HepG2 (cell line): Measurements from ENCODE around the gene POLR3K. TPM values are rescaled to one million over a fixed set of nuclear protein-coding genes. Genes with fewer than 3 reads are reported as not detected.

ENCODE experiments used
- ATAC-seq: fragments of 200-7000 bp; cut with Tn5 transposase; 3 replicates; pipeline ENCODE4 v1.9.1; 2020; ENCODE audit warnings: mild to moderate bottlenecking, moderate library complexity
- BruUV-seq: library from RNA; stranded (reverse); fragments of 400-500 nt; replicated peaks from 2 replicates; lab custom pipeline; 2021; lab: Mats Ljungman, UMichigan
- CTCF ChIA-PET: fragments of 300-600 bp; formaldehyde crosslinking; extraction: SDS; loops from one replicate; lab custom pipeline; 2021; ENCODE audit warnings: low total read pairs, inconsistent platforms, low intra/inter-chr PET ratio; lab: Yijun Ruan, JAX
- POLR2A ChIA-PET: fragments of 350-600 bp; sonication (Branson Sonifier 250); formaldehyde crosslinking; loops from one replicate; lab custom pipeline; 2020; ENCODE audit warnings: antibody characterized with exemption, inconsistent platforms; lab: Yijun Ruan, JAX
- DNase-seq: peaks from one replicate; pipeline ENCODE4 v3.0.0-alpha.2; 2015; ENCODE audit warnings: low spot score
- FAIRE-seq: peaks from 3 replicates; lab custom pipeline; 2011; peaks lifted over from hg19 to GRCh38; lab: Jason Lieb, UNC
- H2AFZ ChIP-seq: one replicate; pipeline ENCODE4 v1.6.1; 2011; ENCODE audit warnings: low read length, inconsistent platforms
- H3K27ac ChIP-seq: fragments of 300-600 bp; 3 replicates; pipeline ENCODE4 v1.8.0; 2011; ENCODE audit warnings: mixed run types, mild to moderate bottlenecking, mixed read lengths, low read length, inconsistent platforms; ENCODE audit not compliant: insufficient read depth; ENCODE audit errors: extremely low read length
- H3K27me3 ChIP-seq, 2 experiments: fragments of 200-600 bp in 1 of 2; 2 replicates in 1 of 2; 3 replicates in 1 of 2; pipeline versions ENCODE4 v1.6.0 to v1.8.0; 2011; ENCODE audit warnings: low read length in 2 of 2, mild to moderate bottlenecking in 2 of 2, moderate library complexity in 2 of 2, inconsistent platforms in 1 of 2; ENCODE audit not compliant: insufficient read depth in 2 of 2, control insufficient read depth in 1 of 2
- H3K36me3 ChIP-seq, 2 experiments: fragments of 200-600 bp in 1 of 2; replicated peaks in 1 of 2; 2 replicates in 1 of 2; 3 replicates in 1 of 2; pipeline versions ENCODE4 v1.5.1 to v1.8.0; 2011; ENCODE audit warnings: low read length in 2 of 2, inconsistent platforms in 1 of 2; ENCODE audit not compliant: insufficient read depth in 2 of 2, control insufficient read depth in 1 of 2
- H3K4me1 ChIP-seq: 2 replicates; pipeline ENCODE4 v1.5.1; 2012; ENCODE audit warnings: low read length, inconsistent platforms; ENCODE audit not compliant: insufficient read depth
- H3K4me2 ChIP-seq: 2 replicates; pipeline ENCODE4 v1.6.0; 2011; ENCODE audit warnings: low read depth, low read length, inconsistent platforms
- H3K4me3 ChIP-seq, 3 experiments: fragments of 200-600 bp in 1 of 3; sonication (generic), shearing (Covaris generic) in 1 of 3; replicated peaks in 1 of 3; 2 replicates each; pipeline ENCODE4 v1.5.1; 2011 to 2016; ENCODE audit warnings: low read length in 3 of 3, inconsistent platforms in 2 of 3, low read depth in 2 of 3, mild to moderate bottlenecking in 2 of 3, control low read depth in 1 of 3, mixed read lengths in 1 of 3; ENCODE audit not compliant: insufficient read depth in 1 of 3
- H3K79me2 ChIP-seq: one replicate; pipeline ENCODE4 v1.6.1; 2011; ENCODE audit warnings: low read length, inconsistent platforms; ENCODE audit not compliant: insufficient read depth
- H3K9ac ChIP-seq: 2 replicates; pipeline ENCODE4 v1.6.0; 2011; ENCODE audit warnings: mild to moderate bottlenecking, low read depth, low read length, inconsistent platforms; ENCODE audit not compliant: insufficient read depth
- H3K9me3 ChIP-seq: 2 replicates; pipeline ENCODE4 v1.5.1; 2012; ENCODE audit warnings: mild to moderate bottlenecking, low read length
- H4K20me1 ChIP-seq: 2 replicates; pipeline ENCODE4 v1.6.0; 2011; ENCODE audit warnings: inconsistent platforms, mild to moderate bottlenecking, low read length, moderate library complexity; ENCODE audit not compliant: insufficient read depth
- STAT6 ChIP-seq: sonication (generic); formaldehyde crosslinking; IDR thresholded peaks from 2 replicates; pipeline ENCODE4 v1.4.0; 2020; ENCODE audit warnings: missing genetic modification reagents, mild to moderate bottlenecking, borderline replicate concordance
- ZNF484 ChIP-seq: sonication (generic); formaldehyde crosslinking; IDR thresholded peaks from 2 replicates; pipeline ENCODE4 v1.5.1; 2020; ENCODE audit warnings: mild to moderate bottlenecking, low read depth, missing genetic modification reagents, borderline replicate concordance
- ZSCAN5A ChIP-seq: sonication (generic); formaldehyde crosslinking; IDR thresholded peaks from 2 replicates; pipeline ENCODE4 v1.8.0; 2022; ENCODE audit warnings: mild to moderate bottlenecking, missing genetic modification reagents, borderline replicate concordance
- WGBS: methylation state at CpG from one replicate; pipeline ENCODE4 v1.1.6; 2017; ENCODE audit warnings: low lambda C conversion rate; 5-methylcytosine and 5-hydroxymethylcytosine counted together
- in situ Hi-C: cut with HindIII; loops from 2 replicates; pipeline ENCODE4 v1.10.0; 2017; ENCODE audit warnings: low pct_unique_long_range_greater_than_20kb; ENCODE audit not compliant: extremely low pct_ligation_motif_present
- intact Hi-C: fragments of 100-400 bp; cut with micrococcal nuclease; formaldehyde crosslinking; loops from one replicate; pipeline ENCODE4 v1.10.0; 2022; ENCODE audit not compliant: unreplicated experiment
- polyA plus RNA-seq, 8 experiments: library from polyadenylated mRNA; depleted of rRNA in 3 of 8; stranded (reverse) in 7 of 8; unstranded in 1 of 8; fragments of >200 nt; fragmentation: Illumina TruSeq in 4 of 8; extraction: Trizol in 4 of 8; gene quantifications; 2 replicates each; pipeline versions ENCODE4 v1.2.1 to v1.2.3, GENCODE V29; 2011 to 2016; ENCODE audit warnings: low read depth in 4 of 8, missing spikeins in 1 of 8, mixed read lengths in 1 of 8; ENCODE audit not compliant: insufficient read depth in 1 of 8
- total RNA-seq, 5 experiments: library from RNA; depleted of rRNA; stranded (reverse); fragments of >200 nt; fragmentation: Illumina TruSeq; extraction: Trizol; gene quantifications; 2 replicates each; pipeline ENCODE4 v1.2.3, GENCODE V29; 2016; ENCODE audit warnings: low read depth in 1 of 5

The POLR3K gene
- total and polyA plus RNA-seq, 2 of the 13 experiments (the other 11 are each of a cell fraction or from before 2014, with no cell fraction given): 14.8 to 18.8 TPM

- H3K79me2 ChIP-seq: peaks cover 19% of the 10 kb centered on the region
- TF ChIP-seq STAT6 (CRISPR knock-in tag) (no peak), ZNF484 (CRISPR knock-in tag) (no peak), ZSCAN5A (CRISPR knock-in tag) (no peak)
- peaks cover 23% of the 10 kb centered on the region for H3K4me1 ChIP-seq
- intact Hi-C loops (no loop called here), in situ Hi-C loops (no loop called here)
- no peaks in the 10 kb centered on the region for H3K9me3 ChIP-seq
- BruUV-seq: no TSS peak
- no peaks in the 10 kb centered on the region; a peak in 1 of 5 replicates for H3K27me3 ChIP-seq
- H4K20me1 ChIP-seq: no peaks in the 10 kb centered on the region
- H3K9ac ChIP-seq: no peak overlapping the region
- no peak for ATAC-seq
- 96% methylated on average over 5 of the region's 11 CpGs for WGBS
- POLR2A ChIA-PET: no interaction called here
- no peak for DNase-seq
- CTCF ChIA-PET: no interaction called here
- H3K36me3 ChIP-seq: peaks cover 13 to 41% of the 10 kb centered on the region in 2 experiments; a peak in 4 of 5 replicates
- no peak overlapping the region for H3K27ac ChIP-seq
- no peak overlapping the region for H2AFZ ChIP-seq
- H3K4me2 ChIP-seq: no peak overlapping the region
- no peak overlapping the region for H3K4me3 ChIP-seq
- no peak for FAIRE-seq
Observed at GRCh38 chr16:55571-56136, 2.2 kb upstream of the POLR3K start.
